MM.1S (cell line): ENCODE results near the gene ZCCHC7.

Source experiments
- EZH2phosphoT487 ChIP-seq: fragments of 300-600 bp; sonication (generic); IDR thresholded peaks from 2 replicates; pipeline ENCODE4 v1.6.1; 2018; ENCODE audit warnings: antibody characterized with exemption, low read length
- TF ChIP-seq, protein P1 (sequence below): fragments of 300-600 bp; sonication (generic); IDR thresholded peaks from 2 replicates; pipeline ENCODE4 v1.5.1; 2016; ENCODE audit warnings: antibody characterized with exemption, low read length, mixed read lengths

DNA sequence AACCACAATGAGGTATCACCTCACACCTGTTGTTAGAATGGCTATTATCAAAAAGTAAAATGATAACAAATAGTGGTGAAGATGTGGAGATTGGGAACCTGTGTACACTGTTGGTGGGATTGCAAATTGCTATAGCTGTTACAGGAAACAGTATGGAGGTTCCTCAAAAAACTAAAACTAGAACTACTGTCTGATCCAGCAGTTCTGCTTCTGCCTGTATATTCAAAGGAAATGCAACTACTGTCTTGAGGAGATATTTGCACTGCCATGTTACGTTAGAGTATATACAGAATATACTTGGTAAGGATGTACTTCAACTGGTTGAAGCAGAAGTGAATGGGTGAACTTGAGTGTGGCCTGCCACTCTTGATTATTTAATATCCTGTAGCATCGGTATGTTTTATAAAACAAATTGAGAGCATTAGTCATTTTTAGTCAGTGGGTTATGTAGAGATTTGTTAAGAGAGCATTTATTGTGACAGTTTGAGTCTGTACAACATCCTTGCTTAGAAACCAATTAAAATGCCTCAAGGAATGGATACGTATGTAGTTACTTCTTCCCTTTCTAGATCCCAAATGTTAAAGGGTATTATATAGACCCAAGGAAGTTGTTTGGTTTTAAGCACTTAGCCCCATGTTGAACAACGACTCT is 37.5 kb downstream of the ZCCHC7 start:
- TF ChIP-seq, protein P1, sequence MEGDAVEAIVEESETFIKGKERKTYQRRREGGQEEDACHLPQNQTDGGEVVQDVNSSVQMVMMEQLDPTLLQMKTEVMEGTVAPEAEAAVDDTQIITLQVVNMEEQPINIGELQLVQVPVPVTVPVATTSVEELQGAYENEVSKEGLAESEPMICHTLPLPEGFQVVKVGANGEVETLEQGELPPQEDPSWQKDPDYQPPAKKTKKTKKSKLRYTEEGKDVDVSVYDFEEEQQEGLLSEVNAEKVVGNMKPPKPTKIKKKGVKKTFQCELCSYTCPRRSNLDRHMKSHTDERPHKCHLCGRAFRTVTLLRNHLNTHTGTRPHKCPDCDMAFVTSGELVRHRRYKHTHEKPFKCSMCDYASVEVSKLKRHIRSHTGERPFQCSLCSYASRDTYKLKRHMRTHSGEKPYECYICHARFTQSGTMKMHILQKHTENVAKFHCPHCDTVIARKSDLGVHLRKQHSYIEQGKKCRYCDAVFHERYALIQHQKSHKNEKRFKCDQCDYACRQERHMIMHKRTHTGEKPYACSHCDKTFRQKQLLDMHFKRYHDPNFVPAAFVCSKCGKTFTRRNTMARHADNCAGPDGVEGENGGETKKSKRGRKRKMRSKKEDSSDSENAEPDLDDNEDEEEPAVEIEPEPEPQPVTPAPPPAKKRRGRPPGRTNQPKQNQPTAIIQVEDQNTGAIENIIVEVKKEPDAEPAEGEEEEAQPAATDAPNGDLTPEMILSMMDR, result no peak
- no peak for TF ChIP-seq EZH2phosphoT487
